Fibroblast of lung (primary cell): ENCODE data around the gene CUL3. TPM values are rescaled to one million over a fixed set of nuclear protein-coding genes. Genes with fewer than 3 reads are reported as not detected.

Source experiments
- DNase-seq, 2 donors: peaks; one replicate each; pipeline versions ENCODE4 v3.0.0 to v3.0.0-alpha.2; 2010; ENCODE audit warnings: low read depth in 2 of 2
- H2AFZ ChIP-seq: 2 replicates; pipeline ENCODE4 v1.5.1; 2012; ENCODE audit warnings: low read length, control low read depth, inconsistent platforms
- H3K27ac ChIP-seq: 2 replicates; pipeline ENCODE4 v1.5.1; 2011; ENCODE audit warnings: low read length, control low read depth; ENCODE audit not compliant: insufficient read depth
- H3K27me3 ChIP-seq: 2 replicates; pipeline ENCODE4 v1.5.1; 2011; ENCODE audit warnings: mild to moderate bottlenecking, low read length; ENCODE audit not compliant: control insufficient read depth, insufficient read depth
- H3K36me3 ChIP-seq: 2 replicates; pipeline ENCODE4 v1.5.1; 2011; ENCODE audit warnings: low read length; ENCODE audit not compliant: control insufficient read depth, insufficient read depth
- H3K4me1 ChIP-seq: 2 replicates; pipeline ENCODE4 v1.5.1; 2011; ENCODE audit warnings: low read length; ENCODE audit not compliant: control insufficient read depth, insufficient read depth; ENCODE audit errors: extremely low read depth
- H3K4me2 ChIP-seq: 2 replicates; pipeline ENCODE4 v1.5.1; 2011; ENCODE audit warnings: low read length, control low read depth; ENCODE audit not compliant: insufficient read depth; ENCODE audit errors: extremely low read depth
- H3K4me3 ChIP-seq, 4 experiments: fragments of 200-600 bp in 1 of 4; sonication (generic) in 1 of 4; replicated peaks in 1 of 4; 2 replicates each; pipeline ENCODE4 v1.5.1; 2011 to 2016; ENCODE audit warnings: low read length in 4 of 4, low read depth in 3 of 4, mild to moderate bottlenecking in 3 of 4, control low read depth in 2 of 4, inconsistent platforms in 1 of 4, mixed read lengths in 1 of 4; ENCODE audit not compliant: insufficient read depth in 1 of 4; ENCODE audit errors: control extremely low read depth in 1 of 4
- H3K79me2 ChIP-seq: 2 replicates; pipeline ENCODE4 v1.5.1; 2012; ENCODE audit warnings: mild to moderate bottlenecking, low read length, inconsistent platforms; ENCODE audit not compliant: control insufficient read depth, insufficient read depth
- H3K9ac ChIP-seq: 2 replicates; pipeline ENCODE4 v1.5.1; 2011; ENCODE audit warnings: mild to moderate bottlenecking, low read length, control low read depth; ENCODE audit not compliant: insufficient read depth
- H3K9me3 ChIP-seq: 2 replicates; pipeline ENCODE4 v1.5.1; 2012; ENCODE audit warnings: low read depth, low read length; ENCODE audit not compliant: control insufficient read depth, insufficient read depth
- H4K20me1 ChIP-seq: 2 replicates; pipeline ENCODE4 v1.5.1; 2011; ENCODE audit warnings: low read length; ENCODE audit not compliant: control insufficient read depth, insufficient read depth; ENCODE audit errors: extremely low read depth
- EZH2 ChIP-seq: IDR thresholded peaks from 2 replicates; pipeline ENCODE4 v1.5.1; 2012; ENCODE audit warnings: low read length, control low read depth, mild to moderate bottlenecking; ENCODE audit errors: missing control alignments
- polyA plus RNA-seq, 2 donors: library from polyadenylated mRNA; depleted of rRNA in 1 of 2; stranded (reverse) in 1 of 2; unstranded in 1 of 2; fragments of >200 nt; gene quantifications; 2 replicates each; pipeline ENCODE4 v1.2.1, GENCODE V29; 2011 to 2012; ENCODE audit warnings: missing spikeins in 1 of 2
- total RNA-seq: library from RNA; depleted of rRNA; stranded (reverse); fragments of >200 nt; gene quantifications from 2 replicates; pipeline ENCODE4 v1.2.1, GENCODE V29; 2014
- TF ChIP-seq, protein P1 (sequence below), 2 donors: IDR thresholded peaks in 1 of 2; conservative IDR thresholded peaks in 1 of 2; 1 replicate in 1 of 2; 2 replicates in 1 of 2; pipeline ENCODE4 v1.5.1; 2011 to 2012; ENCODE audit warnings: low read length in 2 of 2, control low read depth in 1 of 2, inconsistent platforms in 1 of 2, low read depth in 1 of 2, mild to moderate bottlenecking in 1 of 2

CUL3 gene
- total and polyA plus RNA-seq, 2 donors (not counting 1 experiment from before 2014, with no cell fraction given): 65.3 to 69.7 TPM

DNA sequence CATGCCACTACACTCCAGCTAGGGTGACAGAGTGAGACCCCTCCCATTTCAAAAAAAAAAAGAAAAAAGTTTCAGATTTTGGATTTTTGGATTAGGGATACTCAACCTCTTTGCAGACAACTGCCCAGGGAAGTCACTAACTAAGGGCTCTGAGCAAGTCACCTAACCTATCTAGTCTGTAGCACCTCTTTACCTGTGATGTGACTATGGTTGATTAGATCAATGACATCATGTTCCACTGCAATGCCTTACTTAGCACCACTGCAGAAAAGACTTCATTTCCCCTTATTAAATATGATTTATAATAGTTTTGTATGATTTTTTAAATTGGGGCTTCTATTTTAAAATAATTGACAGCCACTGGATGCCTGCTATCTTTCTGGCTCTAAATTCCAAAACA lies 41.2 kb downstream of the CUL3 start:
- TF ChIP-seq, protein P1, sequence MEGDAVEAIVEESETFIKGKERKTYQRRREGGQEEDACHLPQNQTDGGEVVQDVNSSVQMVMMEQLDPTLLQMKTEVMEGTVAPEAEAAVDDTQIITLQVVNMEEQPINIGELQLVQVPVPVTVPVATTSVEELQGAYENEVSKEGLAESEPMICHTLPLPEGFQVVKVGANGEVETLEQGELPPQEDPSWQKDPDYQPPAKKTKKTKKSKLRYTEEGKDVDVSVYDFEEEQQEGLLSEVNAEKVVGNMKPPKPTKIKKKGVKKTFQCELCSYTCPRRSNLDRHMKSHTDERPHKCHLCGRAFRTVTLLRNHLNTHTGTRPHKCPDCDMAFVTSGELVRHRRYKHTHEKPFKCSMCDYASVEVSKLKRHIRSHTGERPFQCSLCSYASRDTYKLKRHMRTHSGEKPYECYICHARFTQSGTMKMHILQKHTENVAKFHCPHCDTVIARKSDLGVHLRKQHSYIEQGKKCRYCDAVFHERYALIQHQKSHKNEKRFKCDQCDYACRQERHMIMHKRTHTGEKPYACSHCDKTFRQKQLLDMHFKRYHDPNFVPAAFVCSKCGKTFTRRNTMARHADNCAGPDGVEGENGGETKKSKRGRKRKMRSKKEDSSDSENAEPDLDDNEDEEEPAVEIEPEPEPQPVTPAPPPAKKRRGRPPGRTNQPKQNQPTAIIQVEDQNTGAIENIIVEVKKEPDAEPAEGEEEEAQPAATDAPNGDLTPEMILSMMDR (conservative IDR thresholded peaks at IDR 0.05 in 1 of 2, IDR thresholded peaks at IDR 0.05 in 1 of 2; ENCODE audit: low read depth in 1 of 2, low read length in 2 of 2): no peak
- TF ChIP-seq EZH2: no peak
- H3K27me3 ChIP-seq: no peaks in the 10 kb centered on the region
- no peak overlapping the region for H3K27ac ChIP-seq
- no peak overlapping the region for H3K9ac ChIP-seq
- no peak overlapping the region for H3K4me3 ChIP-seq
- H3K79me2 ChIP-seq: peaks cover 82% of the 10 kb centered on the region
- no peak for DNase-seq
- H2AFZ ChIP-seq: no peak overlapping the region
- H3K4me1 ChIP-seq: peaks cover 8% of the 10 kb centered on the region
- H3K36me3 ChIP-seq: peaks cover 3% of the 10 kb centered on the region
- H3K9me3 ChIP-seq: no peaks in the 10 kb centered on the region
- no peaks in the 10 kb centered on the region for H4K20me1 ChIP-seq
- H3K4me2 ChIP-seq: no peak overlapping the region

GRCh38 chr2:224538561-224539138 lies 46.5 kb downstream of the CUL3 start:
- Histone ChIP-seq H2AFZ (no peak overlapping the region), H3K36me3 (peaks cover 3% of the 10 kb centered on the region), H4K20me1 (no peaks in the 10 kb centered on the region), H3K4me3 (no peak overlapping the region), H3K27ac (no peak overlapping the region), H3K79me2 (peaks cover 79% of the 10 kb centered on the region), H3K4me2 (no peak overlapping the region), H3K9ac (no peak overlapping the region), H3K9me3 (no peaks in the 10 kb centered on the region), H3K4me1 (no peaks in the 10 kb centered on the region), H3K27me3 (no peaks in the 10 kb centered on the region)
- no peak for DNase-seq
- TF ChIP-seq, protein P1 (conservative IDR thresholded peaks at IDR 0.05 in 1 of 2, IDR thresholded peaks at IDR 0.05 in 1 of 2; ENCODE audit: low read depth in 1 of 2, low read length in 2 of 2): no peak
- TF ChIP-seq EZH2: no peak

DNA sequence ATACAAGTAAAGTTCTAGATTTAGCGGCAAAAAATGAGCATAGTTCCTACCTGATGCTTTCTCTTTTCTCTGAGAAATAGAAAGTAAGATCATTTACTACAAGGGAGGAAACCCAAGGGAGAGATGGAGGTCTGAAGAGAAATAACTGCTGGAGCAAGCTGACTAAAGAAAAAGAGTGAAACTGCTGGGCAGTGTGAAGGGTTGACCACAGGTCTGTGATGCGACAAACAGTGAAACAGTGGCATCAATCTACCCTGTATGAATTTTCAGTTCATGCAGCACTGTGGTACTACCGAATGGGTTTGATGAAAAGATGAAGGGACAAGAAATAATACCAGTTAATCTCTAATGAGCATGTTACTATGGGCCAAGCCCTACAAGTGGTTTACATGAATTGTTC lies 52.2 kb downstream of the CUL3 start:
- Histone ChIP-seq H2AFZ (no peak overlapping the region), H3K4me3 (no peak overlapping the region), H3K27ac (no peak overlapping the region), H3K9me3 (no peaks in the 10 kb centered on the region), H3K27me3 (no peaks in the 10 kb centered on the region), H3K4me1 (no peaks in the 10 kb centered on the region), H3K9ac (no peak overlapping the region), H4K20me1 (no peaks in the 10 kb centered on the region), H3K4me2 (no peak overlapping the region), H3K36me3 (no peaks in the 10 kb centered on the region), H3K79me2 (peaks cover 51% of the 10 kb centered on the region)
- DNase-seq: no peak
- no peak for TF ChIP-seq EZH2
- TF ChIP-seq, protein P1 (conservative IDR thresholded peaks at IDR 0.05 in 1 of 2, IDR thresholded peaks at IDR 0.05 in 1 of 2; ENCODE audit: low read depth in 1 of 2, low read length in 2 of 2): no peak
